H9 (cell line): ENCODE measurements around the gene ULK1. TPM values are rescaled to one million over a fixed set of nuclear protein-coding genes. Genes with fewer than 3 reads are reported as not detected.

Experiments used
- DNase-seq: peaks from one replicate; pipeline ENCODE4 v3.0.0-alpha.2; 2017
- H2AFZ ChIP-seq: one replicate; pipeline ENCODE4 v1.6.1; 2013; ENCODE audit warnings: mild to moderate bottlenecking, low read length, control low read depth, moderate library complexity
- H2AK5ac ChIP-seq: 2 replicates; pipeline ENCODE4 v1.6.1; 2013; ENCODE audit warnings: low read length, control low read depth, mixed read lengths; ENCODE audit not compliant: insufficient read length
- H2BK120ac ChIP-seq: one replicate; pipeline ENCODE4 v1.6.1; 2013; ENCODE audit warnings: low read depth, mild to moderate bottlenecking, low read length, control low read depth, inconsistent platforms; ENCODE audit not compliant: poor library complexity, severe bottlenecking
- H2BK12ac ChIP-seq: 2 replicates; pipeline ENCODE4 v1.6.1; 2013; ENCODE audit warnings: low read length, control low read depth, mixed read lengths, low read depth; ENCODE audit not compliant: insufficient read length
- H2BK15ac ChIP-seq: 2 replicates; pipeline ENCODE4 v1.6.1; 2013; ENCODE audit warnings: low read depth, low read length, control low read depth
- H2BK20ac ChIP-seq: one replicate; pipeline ENCODE4 v1.6.1; 2013; ENCODE audit warnings: low read depth, mild to moderate bottlenecking, low read length, control low read depth, inconsistent platforms; ENCODE audit not compliant: poor library complexity, severe bottlenecking
- H2BK5ac ChIP-seq: 2 replicates; pipeline ENCODE4 v1.6.1; 2013; ENCODE audit warnings: low read length, control low read depth, mixed read lengths; ENCODE audit not compliant: insufficient read length
- H3K14ac ChIP-seq: 2 replicates; pipeline ENCODE4 v1.6.1; 2013; ENCODE audit warnings: low read length, control low read depth; ENCODE audit not compliant: insufficient read depth
- H3K18ac ChIP-seq: 2 replicates; pipeline ENCODE4 v1.6.1; 2013; ENCODE audit warnings: low read depth, mild to moderate bottlenecking, mixed read lengths, low read length, control low read depth; ENCODE audit not compliant: insufficient read length
- H3K23ac ChIP-seq: 2 replicates; pipeline ENCODE4 v1.6.1; 2013; ENCODE audit warnings: low read length, control low read depth, mixed read lengths, low read depth; ENCODE audit not compliant: insufficient read length
- H3K23me2 ChIP-seq: 2 replicates; pipeline ENCODE4 v1.6.1; 2013; ENCODE audit warnings: low read depth, mild to moderate bottlenecking, mixed read lengths, low read length, control low read depth; ENCODE audit not compliant: insufficient read length, poor library complexity, severe bottlenecking
- H3K27ac ChIP-seq: 2 replicates; pipeline ENCODE4 v1.5.1; 2013; ENCODE audit warnings: low read length, control low read depth, mixed read lengths, low read depth; ENCODE audit not compliant: insufficient read length
- H3K27me3 ChIP-seq: 2 replicates; pipeline ENCODE4 v1.6.1; 2013; ENCODE audit warnings: low read length, control low read depth, inconsistent platforms; ENCODE audit not compliant: insufficient read depth
- H3K4ac ChIP-seq: 2 replicates; pipeline ENCODE4 v1.6.1; 2013; ENCODE audit warnings: low read depth, mild to moderate bottlenecking, control low read depth, inconsistent platforms, low read length, moderate library complexity
- H3K4me1 ChIP-seq: 2 replicates; pipeline ENCODE4 v1.6.1; 2013; ENCODE audit warnings: low read length, control low read depth, inconsistent platforms; ENCODE audit not compliant: insufficient read depth
- H3K4me2 ChIP-seq: 2 replicates; pipeline ENCODE4 v1.6.1; 2013; ENCODE audit warnings: low read length, control low read depth, mixed read lengths; ENCODE audit not compliant: insufficient read length, insufficient read depth
- H3K56ac ChIP-seq: 2 replicates; pipeline ENCODE4 v1.6.1; 2013; ENCODE audit warnings: low read depth, mild to moderate bottlenecking, mixed read lengths, low read length, control low read depth; ENCODE audit not compliant: insufficient read length
- H3K79me1 ChIP-seq: 2 replicates; pipeline ENCODE4 v1.6.1; 2013; ENCODE audit warnings: low read depth, mild to moderate bottlenecking, moderate library complexity, low read length, control low read depth, inconsistent platforms; ENCODE audit not compliant: insufficient read depth, poor library complexity, severe bottlenecking
- H3K79me2 ChIP-seq: 2 replicates; pipeline ENCODE4 v1.6.1; 2013; ENCODE audit warnings: low read length, control low read depth, inconsistent platforms; ENCODE audit not compliant: insufficient read depth
- H3K9ac ChIP-seq: 2 replicates; pipeline ENCODE4 v1.6.1; 2013; ENCODE audit warnings: low read length, control low read depth, mixed read lengths; ENCODE audit not compliant: insufficient read length; ENCODE audit errors: extremely low read depth
- H3K9me3 ChIP-seq: one replicate; pipeline ENCODE4 v1.6.1; 2013; ENCODE audit warnings: low read depth, low read length, inconsistent platforms; ENCODE audit not compliant: control insufficient read depth
- H3T11ph ChIP-seq: one replicate; pipeline ENCODE4 v1.6.1; 2013; ENCODE audit warnings: mild to moderate bottlenecking, low read length, control low read depth, inconsistent platforms
- H4K20me1 ChIP-seq: one replicate; pipeline ENCODE4 v1.6.1; 2013; ENCODE audit not compliant: control insufficient read depth, insufficient read length, insufficient read depth
- H4K5ac ChIP-seq: 2 replicates; pipeline ENCODE4 v1.6.1; 2013; ENCODE audit warnings: low read depth, mild to moderate bottlenecking, mixed read lengths, low read length, control low read depth; ENCODE audit not compliant: insufficient read length
- H4K8ac ChIP-seq: replicated peaks from 2 replicates; pipeline ENCODE4 v1.6.1; 2013; ENCODE audit warnings: low read length, control low read depth, mixed read lengths, low read depth; ENCODE audit not compliant: insufficient read length
- H4K91ac ChIP-seq: 2 replicates; pipeline ENCODE4 v1.6.1; 2013; ENCODE audit warnings: low read depth, mild to moderate bottlenecking, moderate library complexity, mixed read lengths, low read length, control low read depth; ENCODE audit not compliant: insufficient read length
- H3K27ac Mint-ChIP-seq, 3 experiments: 2 replicates in 2 of 3; 3 replicates in 1 of 3; pipeline ENCODE4 v1.8.0; 2020 to 2021; ENCODE audit warnings: mixed read lengths in 3 of 3, mild to moderate bottlenecking in 1 of 3, moderate library complexity in 1 of 3
- H3K27me3 Mint-ChIP-seq: 2 replicates; pipeline ENCODE4 v1.8.0; 2021; ENCODE audit warnings: low read depth, mild to moderate bottlenecking, moderate library complexity, mixed read lengths
- H3K36me3 Mint-ChIP-seq, 3 experiments: 2 replicates in 2 of 3; 3 replicates in 1 of 3; pipeline ENCODE4 v1.8.0; 2020 to 2021; ENCODE audit warnings: low read depth in 3 of 3, mixed read lengths in 3 of 3; ENCODE audit not compliant: insufficient read depth in 1 of 3
- H3K4me1 Mint-ChIP-seq, 2 experiments: 2 replicates each; pipeline ENCODE4 v1.8.0; 2020; ENCODE audit warnings: mixed read lengths in 2 of 2
- H3K4me3 Mint-ChIP-seq, 2 experiments: 2 replicates in 1 of 2; 3 replicates in 1 of 2; pipeline ENCODE4 v1.8.0; 2020 to 2021; ENCODE audit warnings: mild to moderate bottlenecking in 2 of 2, mixed read lengths in 2 of 2, moderate library complexity in 1 of 2
- H3K9me3 Mint-ChIP-seq, 2 experiments: 2 replicates in 1 of 2; 3 replicates in 1 of 2; pipeline ENCODE4 v1.8.0; 2020; ENCODE audit warnings: mild to moderate bottlenecking in 2 of 2, mixed read lengths in 2 of 2, moderate library complexity in 1 of 2
- WGBS: extraction: QIAGEN DNeasy Blood & Tissue Kit; methylation state at CpG from one replicate; pipeline ENCODE4 v1.1.7; 2013; ENCODE audit warnings: missing lambda C conversion rate, low lambda C conversion rate, mixed read lengths; ENCODE audit not compliant: insufficient read length; ENCODE audit errors: extremely low coverage; 5-methylcytosine and 5-hydroxymethylcytosine counted together
- total RNA-seq: library from RNA; stranded (reverse); gene quantifications from 2 replicates; pipeline ENCODE4 v1.2.1, GENCODE V29; 2021
- TF ChIP-seq, protein P1 (sequence below): fragments of 200-600 bp; sonication (generic); conservative IDR thresholded peaks from 3 replicates; pipeline ENCODE4 v1.8.0; 2021; ENCODE audit warnings: antibody characterized with exemption, mild to moderate bottlenecking

The ULK1 gene
- total RNA-seq, 1 experiment from 2014 or later, result 57.2 TPM

DNA sequence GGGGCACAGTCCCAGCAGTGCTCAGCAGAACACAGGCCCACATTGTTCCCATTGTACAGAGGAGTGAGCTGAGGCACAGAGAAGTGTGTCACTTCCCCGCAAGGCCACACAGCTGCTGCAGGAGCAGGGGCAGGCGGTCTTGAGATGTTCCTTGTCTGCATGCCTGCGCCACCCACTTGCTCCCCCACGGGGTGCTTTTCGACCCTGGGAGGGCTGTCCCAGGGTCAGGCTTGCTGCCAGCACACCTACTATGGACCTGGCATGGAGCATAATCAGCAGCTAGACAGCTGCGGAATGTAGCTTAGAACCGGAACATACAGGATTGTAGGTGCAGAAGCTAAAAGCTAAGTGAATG lies 47.5 kb downstream of the ULK1 start:
- Mint-ChIP-seq H3K27me3 (peaks cover 1% of the 10 kb centered on the region; the same call in 1 of the 2 replicates), H3K4me1 (no peaks in the 10 kb centered on the region), H3K9me3 (no peaks in the 10 kb centered on the region), H3K36me3 (peaks cover 50 to 85% (median 66%) of the 10 kb centered on the region in 3 experiments; a peak in 6 of 7 replicates), H3K4me3 (no peak overlapping the region), H3K27ac (no peak overlapping the region)
- no peak overlapping the region for H2BK120ac ChIP-seq
- no CpG with 5 or more reads among the region's 7 CpGs for WGBS
- H4K20me1 ChIP-seq, result no peaks in the 10 kb centered on the region
- no peak overlapping the region for H2BK12ac ChIP-seq
- H3K56ac ChIP-seq, result no peak overlapping the region
- no peaks in the 10 kb centered on the region for H3K23me2 ChIP-seq
- TF ChIP-seq, protein P1, sequence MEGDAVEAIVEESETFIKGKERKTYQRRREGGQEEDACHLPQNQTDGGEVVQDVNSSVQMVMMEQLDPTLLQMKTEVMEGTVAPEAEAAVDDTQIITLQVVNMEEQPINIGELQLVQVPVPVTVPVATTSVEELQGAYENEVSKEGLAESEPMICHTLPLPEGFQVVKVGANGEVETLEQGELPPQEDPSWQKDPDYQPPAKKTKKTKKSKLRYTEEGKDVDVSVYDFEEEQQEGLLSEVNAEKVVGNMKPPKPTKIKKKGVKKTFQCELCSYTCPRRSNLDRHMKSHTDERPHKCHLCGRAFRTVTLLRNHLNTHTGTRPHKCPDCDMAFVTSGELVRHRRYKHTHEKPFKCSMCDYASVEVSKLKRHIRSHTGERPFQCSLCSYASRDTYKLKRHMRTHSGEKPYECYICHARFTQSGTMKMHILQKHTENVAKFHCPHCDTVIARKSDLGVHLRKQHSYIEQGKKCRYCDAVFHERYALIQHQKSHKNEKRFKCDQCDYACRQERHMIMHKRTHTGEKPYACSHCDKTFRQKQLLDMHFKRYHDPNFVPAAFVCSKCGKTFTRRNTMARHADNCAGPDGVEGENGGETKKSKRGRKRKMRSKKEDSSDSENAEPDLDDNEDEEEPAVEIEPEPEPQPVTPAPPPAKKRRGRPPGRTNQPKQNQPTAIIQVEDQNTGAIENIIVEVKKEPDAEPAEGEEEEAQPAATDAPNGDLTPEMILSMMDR, result no peak
- no peaks in the 10 kb centered on the region; the same call in 1 of the 2 replicates for H3K79me2 ChIP-seq
- no peaks in the 10 kb centered on the region for H3K27me3 ChIP-seq
- no peak for DNase-seq
- no peak overlapping the region for H4K5ac ChIP-seq
- H2AK5ac ChIP-seq, result no peak overlapping the region
- H3T11ph ChIP-seq, result no peak overlapping the region
- no peaks in the 10 kb centered on the region for H3K79me1 ChIP-seq
- H3K14ac ChIP-seq, result no peak overlapping the region
- no peak overlapping the region for H4K8ac ChIP-seq
- no peak overlapping the region for H2BK5ac ChIP-seq
- H3K4ac ChIP-seq, result no peak overlapping the region
- H2AFZ ChIP-seq, result no peak overlapping the region
- no peak overlapping the region for H3K4me2 ChIP-seq
- no peak overlapping the region for H2BK15ac ChIP-seq
- H3K27ac ChIP-seq, result no peak overlapping the region
- no peaks in the 10 kb centered on the region for H3K9me3 ChIP-seq
- no peak overlapping the region for H2BK20ac ChIP-seq
- no peak overlapping the region for H4K91ac ChIP-seq
- H3K9ac ChIP-seq, result no peak overlapping the region
- H3K18ac ChIP-seq, result no peak overlapping the region
- no peak overlapping the region for H3K23ac ChIP-seq
- H3K4me1 ChIP-seq, result no peaks in the 10 kb centered on the region
